GM12878 (cell line): ENCODE measurements around the gene FCAMR. TPM values are rescaled to one million over a fixed set of nuclear protein-coding genes. Genes with fewer than 3 reads are reported as not detected.
A peak's percentile ranks its signal among the peaks of the same experiment; 100 is the strongest.

ENCODE experiments used
- ATAC-seq: fragments of 200-7000 bp; cut with Tn5 transposase; 3 replicates; pipeline ENCODE4 v1.9.1; 2020; ENCODE audit warnings: mild to moderate bottlenecking, moderate library complexity
- BruUV-seq: library from RNA; stranded (reverse); fragments of 400-500 nt; replicated peaks from 2 replicates; lab custom pipeline; 2021; lab: Mats Ljungman, UMichigan
- CTCF ChIA-PET: fragments of 300-600 bp; sonication (Branson Sonifier 250); formaldehyde crosslinking; extraction: SDS; loops from one replicate; lab custom pipeline; 2021; ENCODE audit warnings: inconsistent platforms; lab: Yijun Ruan, JAX
- POLR2A ChIA-PET: fragments of 350-600 bp; formaldehyde crosslinking; extraction: SDS; loops from one replicate; lab custom pipeline; 2021; ENCODE audit warnings: inconsistent platforms; lab: Charles Lee
- RAD21 ChIA-PET: fragments of 300-600 bp; sonication (Branson Sonifier 250); formaldehyde crosslinking; loops from one replicate; lab custom pipeline; 2023; ENCODE audit warnings: antibody characterized with exemption; ENCODE audit not compliant: unreplicated experiment; lab: Charles Lee
- SMC1A ChIA-PET: fragments of 300-600 bp; sonication (Branson Sonifier 250); formaldehyde crosslinking; loops from one replicate; lab custom pipeline; 2023; ENCODE audit not compliant: unreplicated experiment, uncharacterized antibody; lab: Charles Lee
- DNase-seq: peaks from one replicate; pipeline ENCODE4 v3.0.0-alpha.2; 2011; ENCODE audit warnings: low read depth, low spot score
- FAIRE-seq: peaks from 3 replicates; lab custom pipeline; 2011; peaks lifted over from hg19 to GRCh38; lab: Jason Lieb, UNC
- H2AFZ ChIP-seq: 2 replicates; pipeline ENCODE4 v1.6.0; 2011; ENCODE audit warnings: low read depth, low read length, control low read depth; ENCODE audit not compliant: control insufficient read depth
- H3K27ac ChIP-seq: 2 replicates; pipeline ENCODE4 v1.5.1; 2011; ENCODE audit warnings: control low read depth; ENCODE audit not compliant: control insufficient read depth, insufficient read depth
- H3K27me3 ChIP-seq, 2 experiments: replicated peaks in 1 of 2; 2 replicates each; pipeline versions ENCODE4 v1.6.0 to v1.6.1; 2011; ENCODE audit warnings: low read length in 1 of 2; ENCODE audit not compliant: control insufficient read depth in 2 of 2, insufficient read depth in 2 of 2
- H3K36me3 ChIP-seq, 2 experiments: 2 replicates each; pipeline ENCODE4 v1.5.1; 2011; ENCODE audit warnings: low read length in 1 of 2; ENCODE audit not compliant: control insufficient read depth in 2 of 2, insufficient read depth in 2 of 2
- H3K4me1 ChIP-seq: 2 replicates; pipeline ENCODE4 v1.6.1; 2011; ENCODE audit warnings: mild to moderate bottlenecking, low read length, moderate library complexity, mixed read lengths; ENCODE audit not compliant: control insufficient read depth, insufficient read depth
- H3K4me2 ChIP-seq: 2 replicates; pipeline ENCODE4 v1.6.0; 2011; ENCODE audit warnings: control low read depth; ENCODE audit not compliant: control insufficient read depth, insufficient read depth
- H3K4me3 ChIP-seq: fragments of 200-600 bp; sonication (generic); 2 replicates; pipeline ENCODE4 v1.5.1; 2016
- H3K79me2 ChIP-seq: 2 replicates; pipeline ENCODE4 v1.6.0; 2011; ENCODE audit warnings: low read length; ENCODE audit not compliant: control insufficient read depth, insufficient read depth
- H3K9ac ChIP-seq: 2 replicates; pipeline ENCODE4 v1.8.0; 2011; ENCODE audit warnings: low read length, control low read depth, mixed read lengths; ENCODE audit not compliant: control insufficient read depth, insufficient read depth
- H3K9me3 ChIP-seq: replicated peaks from 3 replicates; pipeline ENCODE4 v1.5.1; 2011; ENCODE audit warnings: mild to moderate bottlenecking, low read length; ENCODE audit not compliant: control insufficient read depth, insufficient read depth
- H4K20me1 ChIP-seq: 2 replicates; pipeline ENCODE4 v1.6.0; 2011; ENCODE audit not compliant: control insufficient read depth, insufficient read depth
- BRCA1 ChIP-seq: IDR thresholded peaks from 2 replicates; pipeline ENCODE4 v1.6.1; 2011; ENCODE audit warnings: low read depth, low read length, improper control_type of control experiment
- MYB ChIP-seq: fragments of 150-350 bp; IDR thresholded peaks from 2 replicates; pipeline ENCODE4 v1.6.1; 2014; ENCODE audit warnings: mild to moderate bottlenecking, low read depth, low read length, borderline replicate concordance
- PML ChIP-seq: IDR thresholded peaks from 2 replicates; pipeline ENCODE4 v1.6.1; 2012; ENCODE audit warnings: low read length, inconsistent platforms
- RAD51 ChIP-seq: fragments of 450-650 bp; IDR thresholded peaks from 2 replicates; pipeline ENCODE4 v1.6.1; 2016; ENCODE audit warnings: moderate library complexity, mild to moderate bottlenecking, inconsistent platforms
- WGBS: methylation state at CpG from one replicate; pipeline ENCODE4 v1.1.6; 2016; ENCODE audit warnings: low lambda C conversion rate; ENCODE audit not compliant: insufficient replicate concordance, insufficient coverage; ENCODE audit errors: missing lambda C conversion rate; 5-methylcytosine and 5-hydroxymethylcytosine counted together
- in situ Hi-C: fragments of 300-500 bp; cut with MboI; formaldehyde crosslinking; loops from 9 replicates; pipeline ENCODE4 v1.14.3; 2018; ENCODE audit warnings: mixed read lengths
- intact Hi-C: fragments of 100-400 bp; cut with micrococcal nuclease; formaldehyde crosslinking; loops from one replicate; pipeline ENCODE4 v1.14.2; 2022; ENCODE audit not compliant: unreplicated experiment
- polyA plus RNA-seq, 11 experiments: library from polyadenylated mRNA; depleted of rRNA in 4 of 11; unstranded in 6 of 11; stranded (reverse) in 5 of 11; fragments of >200 nt; fragmentation: Nextera tagmentation in 4 of 11; fragmentation: Illumina TruSeq in 1 of 11; extraction: Ambion mirVana in 4 of 11; extraction: Trizol in 1 of 11; gene quantifications; 1 replicate in 1 of 11; 2 replicates in 10 of 11; pipeline versions ENCODE4 v1.2.1 to v1.2.3, GENCODE V29; 2011 to 2016; ENCODE audit warnings: inconsistent platforms in 2 of 11, missing spikeins in 2 of 11, low read depth in 1 of 11
- total RNA-seq, 4 experiments: library from RNA; depleted of rRNA in 3 of 4; stranded (reverse); fragments of >200 nt in 3 of 4; fragmentation: Illumina TruSeq in 1 of 4; extraction: Trizol in 1 of 4; gene quantifications; 2 replicates each; pipeline versions ENCODE4 v1.2.1 to v1.2.3, GENCODE V29; 2013 to 2021
- TF ChIP-seq, protein P1 (sequence below): fragments of 150-350 bp; IDR thresholded peaks from 2 replicates; pipeline ENCODE4 v1.6.1; 2014; ENCODE audit warnings: mild to moderate bottlenecking, low read depth, low read length
- TF ChIP-seq, protein P2 (sequence below): IDR thresholded peaks from 2 replicates; pipeline ENCODE4 v1.6.1; 2012; ENCODE audit warnings: improper control_type of control experiment, low read depth, low read length; ENCODE audit not compliant: insufficient replicate concordance
- TF ChIP-seq, protein P3 (sequence below): fragments of 450-650 bp; IDR thresholded peaks from 2 replicates; pipeline ENCODE4 v1.6.1; 2017; ENCODE audit warnings: mild to moderate bottlenecking, low read depth, inconsistent platforms; ENCODE audit not compliant: poor library complexity, severe bottlenecking

Gene FCAMR
- total and polyA plus RNA-seq, 10 of the 15 experiments (the other 5 are each of a cell fraction or from before 2014, with no cell fraction given), result 0.04 to 0.15 (median 0.06) TPM; not detected in 3

DNA sequence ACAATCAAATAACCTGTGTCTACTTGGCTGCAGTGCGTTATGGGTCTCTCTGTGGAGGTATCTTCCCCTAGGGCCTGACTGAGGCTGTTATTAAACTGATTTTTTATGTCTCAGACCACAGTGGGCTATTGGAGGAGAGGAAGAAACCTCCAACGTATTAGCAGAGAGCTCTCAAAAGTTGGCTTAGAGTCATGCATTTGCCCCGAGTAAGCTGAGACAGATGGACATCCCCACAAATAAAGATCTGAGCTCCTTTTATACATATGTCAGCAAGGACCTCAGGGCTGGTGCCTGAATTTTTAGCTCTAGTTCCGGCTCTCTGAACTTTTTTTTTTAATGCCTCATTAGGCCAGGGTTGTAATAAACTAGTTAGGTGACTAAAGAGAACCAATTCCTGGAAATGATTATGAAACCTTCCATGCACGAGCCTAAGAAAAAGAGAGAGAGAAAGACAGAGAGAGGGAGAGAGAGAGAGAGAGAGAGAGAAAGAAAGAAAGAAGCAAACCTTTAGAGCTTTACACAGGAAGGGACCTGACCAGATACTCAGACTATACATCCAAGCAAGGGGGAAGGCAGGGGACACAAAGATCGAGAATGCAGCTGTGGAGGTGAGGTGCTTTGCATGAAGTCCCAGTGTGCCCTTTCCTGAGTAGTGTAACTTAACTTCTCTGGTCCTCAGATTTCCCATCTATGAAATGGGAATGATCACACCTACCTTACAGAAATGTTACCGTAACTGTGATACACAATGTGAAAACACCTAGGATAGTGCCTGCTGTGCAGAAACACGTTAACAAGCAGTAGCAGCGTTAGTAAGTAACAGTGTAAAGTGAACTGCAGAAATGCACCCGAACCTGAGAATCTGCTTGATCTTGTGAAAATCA lies 15.6 kb downstream of the FCAMR start:
- H3K9me3 ChIP-seq, result peaks cover 4% of the 10 kb centered on the region; the same call in 2 of the 3 replicates
- BruUV-seq, result no TSS peak
- H3K27ac ChIP-seq, result peak overlapping the region; percentile 38
- H3K27me3 ChIP-seq, result no peaks in the 10 kb centered on the region
- ChIA-PET SMC1A (interaction anchor here (0.5 to 2.4 kb wide), 18 partner anchors 9 to 408 kb away, joined by 3 to 15 read pairs (median 4); partner anchors contain the start of genes FCAMR and PIGR), RAD21 (interaction anchor here (0.7 to 3.1 kb wide), 14 partner anchors 10 to 145 kb away, joined by 3 to 17 read pairs (median 4); partner anchors contain the start of gene FCMR), CTCF (interaction anchor here (0.7 to 3.9 kb wide), 22 partner anchors 8 to 291 kb away, joined by 3 to 44 read pairs (median 4); partner anchors contain the start of genes FCAMR and FCMR), POLR2A (interaction anchor here (0.6 to 1.9 kb wide), 9 partner anchors 11 to 36 kb away, joined by 3 to 6 read pairs (median 4); partner anchors contain the start of gene FCMR)
- ATAC-seq (peak; percentile 20; the same call in 1 of the 3 replicates), DNase-seq (no peak), FAIRE-seq (no peak)
- peak overlapping the region; percentile 56 for H2AFZ ChIP-seq
- no peaks in the 10 kb centered on the region for H3K36me3 ChIP-seq
- intact Hi-C loops, result no loop called here
- no peak overlapping the region for H3K4me3 ChIP-seq
- TF ChIP-seq, protein P1, sequence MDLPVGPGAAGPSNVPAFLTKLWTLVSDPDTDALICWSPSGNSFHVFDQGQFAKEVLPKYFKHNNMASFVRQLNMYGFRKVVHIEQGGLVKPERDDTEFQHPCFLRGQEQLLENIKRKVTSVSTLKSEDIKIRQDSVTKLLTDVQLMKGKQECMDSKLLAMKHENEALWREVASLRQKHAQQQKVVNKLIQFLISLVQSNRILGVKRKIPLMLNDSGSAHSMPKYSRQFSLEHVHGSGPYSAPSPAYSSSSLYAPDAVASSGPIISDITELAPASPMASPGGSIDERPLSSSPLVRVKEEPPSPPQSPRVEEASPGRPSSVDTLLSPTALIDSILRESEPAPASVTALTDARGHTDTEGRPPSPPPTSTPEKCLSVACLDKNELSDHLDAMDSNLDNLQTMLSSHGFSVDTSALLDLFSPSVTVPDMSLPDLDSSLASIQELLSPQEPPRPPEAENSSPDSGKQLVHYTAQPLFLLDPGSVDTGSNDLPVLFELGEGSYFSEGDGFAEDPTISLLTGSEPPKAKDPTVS, result no peak
- TF ChIP-seq BRCA1, result no peak
- TF ChIP-seq, protein P2, sequence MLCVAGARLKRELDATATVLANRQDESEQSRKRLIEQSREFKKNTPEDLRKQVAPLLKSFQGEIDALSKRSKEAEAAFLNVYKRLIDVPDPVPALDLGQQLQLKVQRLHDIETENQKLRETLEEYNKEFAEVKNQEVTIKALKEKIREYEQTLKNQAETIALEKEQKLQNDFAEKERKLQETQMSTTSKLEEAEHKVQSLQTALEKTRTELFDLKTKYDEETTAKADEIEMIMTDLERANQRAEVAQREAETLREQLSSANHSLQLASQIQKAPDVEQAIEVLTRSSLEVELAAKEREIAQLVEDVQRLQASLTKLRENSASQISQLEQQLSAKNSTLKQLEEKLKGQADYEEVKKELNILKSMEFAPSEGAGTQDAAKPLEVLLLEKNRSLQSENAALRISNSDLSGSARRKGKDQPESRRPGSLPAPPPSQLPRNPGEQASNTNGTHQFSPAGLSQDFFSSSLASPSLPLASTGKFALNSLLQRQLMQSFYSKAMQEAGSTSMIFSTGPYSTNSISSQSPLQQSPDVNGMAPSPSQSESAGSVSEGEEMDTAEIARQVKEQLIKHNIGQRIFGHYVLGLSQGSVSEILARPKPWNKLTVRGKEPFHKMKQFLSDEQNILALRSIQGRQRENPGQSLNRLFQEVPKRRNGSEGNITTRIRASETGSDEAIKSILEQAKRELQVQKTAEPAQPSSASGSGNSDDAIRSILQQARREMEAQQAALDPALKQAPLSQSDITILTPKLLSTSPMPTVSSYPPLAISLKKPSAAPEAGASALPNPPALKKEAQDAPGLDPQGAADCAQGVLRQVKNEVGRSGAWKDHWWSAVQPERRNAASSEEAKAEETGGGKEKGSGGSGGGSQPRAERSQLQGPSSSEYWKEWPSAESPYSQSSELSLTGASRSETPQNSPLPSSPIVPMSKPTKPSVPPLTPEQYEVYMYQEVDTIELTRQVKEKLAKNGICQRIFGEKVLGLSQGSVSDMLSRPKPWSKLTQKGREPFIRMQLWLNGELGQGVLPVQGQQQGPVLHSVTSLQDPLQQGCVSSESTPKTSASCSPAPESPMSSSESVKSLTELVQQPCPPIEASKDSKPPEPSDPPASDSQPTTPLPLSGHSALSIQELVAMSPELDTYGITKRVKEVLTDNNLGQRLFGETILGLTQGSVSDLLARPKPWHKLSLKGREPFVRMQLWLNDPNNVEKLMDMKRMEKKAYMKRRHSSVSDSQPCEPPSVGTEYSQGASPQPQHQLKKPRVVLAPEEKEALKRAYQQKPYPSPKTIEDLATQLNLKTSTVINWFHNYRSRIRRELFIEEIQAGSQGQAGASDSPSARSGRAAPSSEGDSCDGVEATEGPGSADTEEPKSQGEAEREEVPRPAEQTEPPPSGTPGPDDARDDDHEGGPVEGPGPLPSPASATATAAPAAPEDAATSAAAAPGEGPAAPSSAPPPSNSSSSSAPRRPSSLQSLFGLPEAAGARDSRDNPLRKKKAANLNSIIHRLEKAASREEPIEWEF, result no peak
- TF ChIP-seq, protein P3, sequence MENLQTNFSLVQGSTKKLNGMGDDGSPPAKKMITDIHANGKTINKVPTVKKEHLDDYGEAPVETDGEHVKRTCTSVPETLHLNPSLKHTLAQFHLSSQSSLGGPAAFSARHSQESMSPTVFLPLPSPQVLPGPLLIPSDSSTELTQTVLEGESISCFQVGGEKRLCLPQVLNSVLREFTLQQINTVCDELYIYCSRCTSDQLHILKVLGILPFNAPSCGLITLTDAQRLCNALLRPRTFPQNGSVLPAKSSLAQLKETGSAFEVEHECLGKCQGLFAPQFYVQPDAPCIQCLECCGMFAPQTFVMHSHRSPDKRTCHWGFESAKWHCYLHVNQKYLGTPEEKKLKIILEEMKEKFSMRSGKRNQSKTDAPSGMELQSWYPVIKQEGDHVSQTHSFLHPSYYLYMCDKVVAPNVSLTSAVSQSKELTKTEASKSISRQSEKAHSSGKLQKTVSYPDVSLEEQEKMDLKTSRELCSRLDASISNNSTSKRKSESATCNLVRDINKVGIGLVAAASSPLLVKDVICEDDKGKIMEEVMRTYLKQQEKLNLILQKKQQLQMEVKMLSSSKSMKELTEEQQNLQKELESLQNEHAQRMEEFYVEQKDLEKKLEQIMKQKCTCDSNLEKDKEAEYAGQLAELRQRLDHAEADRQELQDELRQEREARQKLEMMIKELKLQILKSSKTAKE, result no peak
- TF ChIP-seq PML, result no peak
- TF ChIP-seq MYB, result no peak
- no peak for TF ChIP-seq RAD51
- 48% methylated on average over 10 of the region's 10 CpGs for WGBS
- H3K79me2 ChIP-seq, result no peaks in the 10 kb centered on the region
- H4K20me1 ChIP-seq, result no peaks in the 10 kb centered on the region
- peak overlapping the region; percentile 64 for H3K4me2 ChIP-seq
- H3K9ac ChIP-seq, result no peak overlapping the region
- H3K4me1 ChIP-seq, result peaks cover 44% of the 10 kb centered on the region
- in situ Hi-C loops, result no loop called here
